Heart right ventricle (tissue), 16 donors: ENCODE measurements around the gene KDM2A. TPM values are rescaled to one million over a fixed set of nuclear protein-coding genes. Genes with fewer than 3 reads are reported as not detected.
A peak's percentile ranks its signal among the peaks of the same experiment; 100 is the strongest.

Source experiments
- ATAC-seq, 8 donors: fragments of 200-7000 bp; cut with Tn5 transposase; one replicate each; pipeline ENCODE4 v1.9.1; 2020; ENCODE audit warnings: mild to moderate bottlenecking in 8 of 8, moderate library complexity in 8 of 8, moderate number of reproducible peaks in 1 of 8
- DNase-seq, 2 donors: peaks; one replicate each; pipeline ENCODE4 v3.0.0-alpha.2; 2020
- H3K27ac ChIP-seq, 10 donors: fragments of 200-600 bp; sonication (generic) in 2 of 10; one replicate each; pipeline versions ENCODE4 v1.5.0 to v1.8.0; 2020 to 2022; ENCODE audit warnings: mild to moderate bottlenecking in 3 of 10
- H3K27me3 ChIP-seq, 7 donors: fragments of 200-600 bp; one replicate each; pipeline ENCODE4 v1.8.0; 2021 to 2022; ENCODE audit warnings: mild to moderate bottlenecking in 2 of 7
- H3K36me3 ChIP-seq, 9 donors: fragments of 200-600 bp; sonication (generic) in 1 of 9; one replicate each; pipeline versions ENCODE4 v1.5.0 to v1.8.0; 2020 to 2022; ENCODE audit warnings: mild to moderate bottlenecking in 2 of 9
- H3K4me1 ChIP-seq, 9 donors: fragments of 200-600 bp; sonication (generic) in 1 of 9; one replicate each; pipeline versions ENCODE4 v1.5.0 to v1.8.0; 2020 to 2022; ENCODE audit warnings: mild to moderate bottlenecking in 4 of 9
- H3K4me3 ChIP-seq, 10 donors: fragments of 200-600 bp; sonication (generic) in 2 of 10; one replicate each; pipeline versions ENCODE4 v1.5.0 to v1.8.0; 2020 to 2022; ENCODE audit warnings: mild to moderate bottlenecking in 7 of 10, moderate library complexity in 2 of 10
- H3K9me3 ChIP-seq, 11 donors: fragments of 200-600 bp in 10 of 11; sonication (generic) in 2 of 11; one replicate each; pipeline versions ENCODE4 v1.5.0 to v1.8.0; 2013 to 2022; ENCODE audit warnings: mild to moderate bottlenecking in 2 of 11, control low read depth in 1 of 11, moderate library complexity in 1 of 11
- CTCF ChIP-seq, 9 donors: fragments of 200-600 bp; sonication (generic) in 2 of 9; IDR thresholded peaks; one replicate each; pipeline versions ENCODE4 v1.5.0 to v1.8.0; 2021 to 2022; ENCODE audit warnings: antibody characterized with exemption in 9 of 9, mild to moderate bottlenecking in 5 of 9, moderate library complexity in 1 of 9
- WGBS, 2 donors: extraction: QIAGEN DNeasy Blood & Tissue Kit; methylation state at CpG; one replicate each; pipeline ENCODE4 v1.1.7; 2013; ENCODE audit warnings: inconsistent platforms in 1 of 2; 5-methylcytosine and 5-hydroxymethylcytosine counted together
- intact Hi-C, 10 donors: fragments of 100-400 bp; cut with DNase I; formaldehyde crosslinking; loops; one replicate each; pipeline versions ENCODE4 v1.11.1 to v1.14.2; 2022
- polyA plus RNA-seq, 2 donors: library from polyadenylated mRNA; stranded (reverse); fragments of 200-250 nt; gene quantifications; one replicate each; pipeline ENCODE4 v1.2.3, GENCODE V29; 2013
- total RNA-seq, 10 donors: library from RNA; stranded (reverse); fragmentation: NEBNext Ultra II Directional in 3 of 10; extraction: Animal tissue kit (Norgen Biotek cat#: 25700) in 3 of 10; gene quantifications; one replicate each; pipeline versions ENCODE4 v1.2.1 to v1.2.4, GENCODE V29; 2021 to 2023
- donor health status: Arrhythmogenic right ventricular cardiomyopathy.
- donor health status: ischemic (EF 13 %, LVEDD 7.1; RV severe dilation, severe dysfunction).
- donor health status: healthy with polysubstance abuse.
- donor health status: DM: no; HTN: yes; CAD: no.
- donor health status: DM: no; HTN: no; CAD: no.
- donor health status: ischemic (EF 25% LVEDD 6.9; RV normal size, moderate dysfunction).
- donor health status: ischemic (EF 25% LVEDD 5.7; RV mildly dilated, moderate dysfunction).
- donor health status: healthy.
- donor health status: DM: yes; HTN: yes; CAD: no.
- donor health status: Ischemic cardiomyopathy.
- donor health status: ischemic (EF 35%, LVEDD 5.7; RV mildly dilated, moderate dysfunction).
- donor health status: nonischemic (EF 11% LVEDD 7.7; RV severe dilation, severe dysfunction).
- donor health status: DM: yes; HTN: yes; CAD: no.
- donor health status: PGD.
- donor health status: ischemic (EF 29% LVEDD 5.4; RV normal size, mild dysfunction).
- donor health status: nonischemic (EF 23%, LVEDD 6.1; RV moderate dilation, normal function).

The KDM2A gene
- total and polyA plus RNA-seq, 12 donors = 16.5 to 45.7 (median 37.1) TPM

GRCh38 chr11:67277231-67277961, 158.3 kb downstream of the KDM2A start:
- Histone ChIP-seq H3K4me1 (peaks cover 47 to 100% (median 73%) of the 10 kb centered on the region in 9 donors), H3K36me3 (peaks cover 10 to 70% (median 31%) of the 10 kb centered on the region in 9 donors), H3K27me3 (no peaks in the 10 kb centered on the region), H3K27ac (peak overlapping the region; percentile 65 to 98 (median 90)), H3K9me3 (no peaks in the 10 kb centered on the region), H3K4me3 (peak overlapping the region in 9 of 10 donors; percentile 16 to 52 (median 42))
- intact Hi-C loops = no loop called here
- 19 to 21% methylated on average over 24 of the region's 24 CpGs for WGBS, 2 donors
- DNase-seq (peak; percentile 90 to 91), ATAC-seq (peak; percentile 79 to 91 (median 88))
- no peak for TF ChIP-seq CTCF (IDR thresholded peaks at IDR 0.05)

GRCh38 chr11:67278135-67278938, 159.3 kb downstream of the KDM2A start:
- Histone ChIP-seq H3K4me1 (peaks cover 40 to 100% (median 64%) of the 10 kb centered on the region in 9 donors), H3K36me3 (peaks cover 10 to 71% (median 40%) of the 10 kb centered on the region in 9 donors), H3K27me3 (no peaks in the 10 kb centered on the region), H3K27ac (peak overlapping the region; percentile 65 to 98 (median 90)), H3K4me3 (peak overlapping the region in 7 of 10 donors; percentile 32 to 52 (median 45)), H3K9me3 (no peaks in the 10 kb centered on the region)
- no peak for ATAC-seq
- TF ChIP-seq CTCF (IDR thresholded peaks at IDR 0.05) = no peak
- peak in 1 of 2 donors; percentile 17 for DNase-seq
- intact Hi-C loops = no loop called here
- 90 to 93% methylated on average over 14 of the region's 14 CpGs for WGBS, 2 donors

GRCh38 chr11:67278939-67279588, 160.0 kb downstream of the KDM2A start:
- intact Hi-C loops = no loop called here
- Histone ChIP-seq H3K4me1 (peaks cover 34 to 98% (median 56%) of the 10 kb centered on the region in 9 donors), H3K9me3 (no peaks in the 10 kb centered on the region), H3K36me3 (peaks cover 12 to 78% (median 47%) of the 10 kb centered on the region in 9 donors), H3K4me3 (no peak overlapping the region), H3K27ac (peak overlapping the region in 8 of 10 donors; percentile 86 to 98 (median 92)), H3K27me3 (no peaks in the 10 kb centered on the region)
- no peak for DNase-seq
- 90 to 94% methylated on average over 14 of the region's 14 CpGs for WGBS, 2 donors
- TF ChIP-seq CTCF (IDR thresholded peaks at IDR 0.05) = no peak
- no peak for ATAC-seq
